Peyer's patch (tissue), 4 donors: Measurements from ENCODE around the gene NIPBL. TPM values are rescaled to one million over a fixed set of nuclear protein-coding genes. Genes with fewer than 3 reads are reported as not detected.

Experiments
- DNase-seq, 3 donors: peaks; one replicate each; pipeline ENCODE4 v3.0.0-alpha.2; 2017 to 2019
- H3K27ac ChIP-seq, 4 donors: fragments of 200-600 bp; sonication (generic); one replicate each; pipeline ENCODE4 v1.5.1; 2016 to 2019
- H3K27me3 ChIP-seq, 2 donors: fragments of 200-600 bp; sonication (generic); one replicate each; pipeline ENCODE4 v1.5.1; 2019
- H3K36me3 ChIP-seq, 3 donors: fragments of 200-600 bp; sonication (generic); one replicate each; pipeline ENCODE4 v1.5.1; 2016 to 2019
- H3K4me1 ChIP-seq, 4 donors: fragments of 200-600 bp; sonication (generic); one replicate each; pipeline ENCODE4 v1.5.1; 2016 to 2019
- H3K4me3 ChIP-seq, 4 donors: fragments of 200-600 bp; sonication (generic); 1 replicate in 3 of 4; 2 replicates in 1 of 4; pipeline ENCODE4 v1.5.1; 2016 to 2019; ENCODE audit warnings: mild to moderate bottlenecking in 1 of 4
- H3K9me3 ChIP-seq, 4 donors: fragments of 200-600 bp; sonication (generic); one replicate each; pipeline ENCODE4 v1.5.1; 2016 to 2019; ENCODE audit warnings: mild to moderate bottlenecking in 1 of 4
- CTCF ChIP-seq, 6 experiments: fragments of 450-650 bp in 4 of 6; fragments of 200-600 bp in 2 of 6; sonication (generic) in 1 of 6; IDR thresholded peaks; one replicate each; pipeline ENCODE4 v1.5.1; 2017 to 2019; ENCODE audit warnings: antibody characterized with exemption in 6 of 6, mild to moderate bottlenecking in 3 of 6, moderate library complexity in 1 of 6
- POLR2A ChIP-seq, 2 donors: fragments of 450-650 bp; IDR thresholded peaks; one replicate each; pipeline ENCODE4 v1.5.1; 2017; ENCODE audit warnings: antibody characterized with exemption in 2 of 2, mild to moderate bottlenecking in 2 of 2, moderate library complexity in 2 of 2
- total RNA-seq, 4 donors: library from RNA; depleted of rRNA; stranded (reverse); fragments of >200 nt; gene quantifications; one replicate each; pipeline ENCODE4 v1.1.0, GENCODE V29; 2016

The NIPBL gene
- total RNA-seq, 4 donors from 2014 or later = 48.7 to 109 (median 68.8) TPM

- no peak for DNase-seq
- TF ChIP-seq CTCF (IDR thresholded peaks at IDR 0.05) = no peak
- TF ChIP-seq POLR2A (IDR thresholded peaks at IDR 0.05) = no peak
- Histone ChIP-seq H3K4me3 (no peak overlapping the region), H3K27ac (no peak overlapping the region), H3K9me3 (no peaks in the 10 kb centered on the region), H3K4me1 (no peaks in the 10 kb centered on the region), H3K36me3 (no peaks in the 10 kb centered on the region), H3K27me3 (no peaks in the 10 kb centered on the region)
Observed at GRCh38 chr5:36919238-36919637, 42.7 kb downstream of the NIPBL start.

GRCh38 chr5:36919650-36920049, 43.1 kb downstream of the NIPBL start:
- H3K4me1 ChIP-seq = no peaks in the 10 kb centered on the region
- no peaks in the 10 kb centered on the region for H3K27me3 ChIP-seq
- TF ChIP-seq CTCF (IDR thresholded peaks at IDR 0.05) (no peak), POLR2A (IDR thresholded peaks at IDR 0.05) (no peak)
- no peaks in the 10 kb centered on the region for H3K9me3 ChIP-seq
- no peak overlapping the region for H3K4me3 ChIP-seq
- H3K36me3 ChIP-seq = no peaks in the 10 kb centered on the region
- H3K27ac ChIP-seq = no peak overlapping the region
- no peak for DNase-seq

- DNase-seq = no peak
- Histone ChIP-seq H3K4me3 (no peak overlapping the region), H3K36me3 (no peaks in the 10 kb centered on the region), H3K27ac (no peak overlapping the region), H3K4me1 (peaks cover 0 to 9% (median 2%) of the 10 kb centered on the region in 4 donors), H3K9me3 (no peaks in the 10 kb centered on the region), H3K27me3 (no peaks in the 10 kb centered on the region)
- TF ChIP-seq CTCF (IDR thresholded peaks at IDR 0.05) (no peak), POLR2A (IDR thresholded peaks at IDR 0.05) (no peak)
Observed at GRCh38 chr5:36928947-36929346, 52.4 kb downstream of the NIPBL start.

- Histone ChIP-seq H3K27ac (no peak overlapping the region), H3K4me3 (no peak overlapping the region), H3K27me3 (no peaks in the 10 kb centered on the region), H3K4me1 (peaks cover 0 to 9% (median 2%) of the 10 kb centered on the region in 4 donors), H3K9me3 (no peaks in the 10 kb centered on the region), H3K36me3 (no peaks in the 10 kb centered on the region)
- no peak for DNase-seq
- TF ChIP-seq POLR2A (IDR thresholded peaks at IDR 0.05) = no peak
- TF ChIP-seq CTCF (IDR thresholded peaks at IDR 0.05) = no peak
Observed at GRCh38 chr5:36929438-36929837, 52.9 kb downstream of the NIPBL start.

GRCh38 chr5:36932056-36932455, 55.5 kb downstream of the NIPBL start:
- H3K4me1 ChIP-seq = peaks cover 0 to 9% (median 2%) of the 10 kb centered on the region in 4 donors
- H3K36me3 ChIP-seq = no peaks in the 10 kb centered on the region
- DNase-seq = no peak
- H3K27ac ChIP-seq = no peak overlapping the region
- no peak for TF ChIP-seq POLR2A (IDR thresholded peaks at IDR 0.05)
- no peak for TF ChIP-seq CTCF (IDR thresholded peaks at IDR 0.05)
- no peak overlapping the region for H3K4me3 ChIP-seq
- H3K9me3 ChIP-seq = no peaks in the 10 kb centered on the region
- H3K27me3 ChIP-seq = no peaks in the 10 kb centered on the region

GRCh38 chr5:36932699-36933098, 56.1 kb downstream of the NIPBL start:
- TF ChIP-seq CTCF (IDR thresholded peaks at IDR 0.05) (no peak), POLR2A (IDR thresholded peaks at IDR 0.05) (no peak)
- no peak for DNase-seq

More at GRCh38 chr5:36932699-36933098, 56.1 kb downstream of the NIPBL start:
- Histone ChIP-seq H3K4me3 (no peak overlapping the region), H3K27me3 (no peaks in the 10 kb centered on the region), H3K36me3 (no peaks in the 10 kb centered on the region), H3K9me3 (no peaks in the 10 kb centered on the region), H3K27ac (no peak overlapping the region), H3K4me1 (peaks cover 0 to 9% (median 2%) of the 10 kb centered on the region in 4 donors)
